ENCODE measurements around the gene ATP5PB. TPM values are rescaled to one million over a fixed set of nuclear protein-coding genes. Genes with fewer than 3 reads are reported as not detected.

The ATP5PB gene
- total RNA-seq (2014; rRNA removed; shearing (Covaris generic)) = 587 and 663 TPM in 2 replicates
- polyA plus RNA-seq (2015; cell fraction: cytosol; rRNA removed) = 278 and 436 TPM in 2 replicates
- polyA plus RNA-seq (2015; cell fraction: nucleus; rRNA removed) = 282 and 297 TPM in 2 replicates

DNA sequence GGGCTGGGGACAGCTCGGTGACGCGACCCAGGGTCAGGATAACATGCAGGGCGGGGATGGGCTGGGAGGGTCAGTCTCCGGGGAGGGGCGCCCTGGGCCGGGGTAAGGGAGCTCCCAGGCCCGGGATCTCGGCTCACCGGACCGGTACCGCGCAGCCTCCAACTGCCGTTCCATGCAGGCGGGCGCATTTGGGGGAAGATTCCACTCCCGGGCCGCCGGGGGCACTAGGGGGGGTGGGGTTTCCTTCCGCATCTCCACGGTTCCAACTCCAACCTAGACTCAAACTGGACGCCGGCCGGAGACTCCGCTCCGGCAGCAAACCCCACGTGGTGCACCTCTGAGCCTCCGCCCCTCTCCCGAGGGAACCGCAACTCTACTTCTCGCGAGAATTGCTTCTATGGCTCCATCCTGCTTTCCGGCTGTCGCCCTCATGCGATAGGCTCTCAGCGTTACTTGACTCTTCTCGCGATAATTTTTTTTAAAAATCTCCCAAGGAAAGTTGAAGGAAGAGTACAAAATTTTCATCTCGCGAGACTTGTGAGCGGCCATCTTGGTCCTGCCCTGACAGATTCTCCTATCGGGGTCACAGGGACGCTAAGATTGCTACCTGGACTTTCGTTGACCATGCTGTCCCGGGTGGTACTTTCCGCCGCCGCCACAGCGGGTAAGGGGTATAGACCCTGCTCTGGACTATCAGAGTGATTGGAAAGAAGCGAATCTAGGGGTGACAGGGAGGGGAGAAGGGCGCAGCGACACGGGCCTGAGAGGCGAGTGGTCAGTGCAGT lies at the start of gene ATP5PB, which contains the start of gene WDR77:
Gene ATP5PB, plus strand, starts transcription at position 547 of the 785 bp plus-strand sequence. Its CDS starts 78 bp downstream, at position 625.
Gene WDR77, minus strand, starts transcription at position 339 of the 785 bp plus-strand sequence. Its CDS starts 87 bp downstream, at position 252.
- DNase-seq (ENCODE audit: low read depth) = peak; percentile 98

DNA sequence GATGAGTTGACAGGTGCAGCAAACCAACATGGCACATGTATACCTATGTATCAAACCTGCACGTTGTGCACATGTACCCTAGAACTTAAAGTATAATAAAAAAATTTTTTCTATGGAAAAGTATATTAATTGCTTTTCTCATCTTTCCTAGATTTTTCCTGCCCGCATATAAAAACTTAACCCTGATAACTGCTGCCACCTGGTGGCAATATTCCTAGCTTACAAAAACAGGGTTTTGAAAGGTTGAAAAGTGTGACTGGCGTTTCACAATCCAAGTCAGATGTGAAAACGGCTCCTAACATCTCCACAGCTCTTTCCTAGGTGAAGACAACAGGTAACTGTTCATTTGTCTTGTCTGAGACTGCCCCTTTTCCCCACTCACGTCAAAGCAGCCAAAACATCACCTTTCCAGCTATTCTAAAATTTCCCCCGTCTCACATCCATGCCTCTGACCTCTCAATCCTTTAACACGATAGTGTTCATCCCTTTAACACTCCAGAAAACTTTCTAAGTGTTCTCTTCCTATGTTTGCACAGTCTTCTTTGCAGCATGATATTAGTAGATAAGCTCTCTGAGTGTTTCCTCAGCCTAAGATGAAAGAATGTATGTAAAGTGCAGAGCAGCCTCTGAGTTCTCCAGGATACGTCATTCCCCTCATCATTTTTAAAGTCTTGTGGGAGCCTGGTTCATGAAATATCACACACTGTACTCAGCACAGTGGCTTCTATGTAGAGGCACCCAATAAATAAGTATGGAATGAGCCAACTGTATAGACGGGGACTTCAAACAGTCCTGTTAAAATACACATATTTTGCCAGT lies 49.3 kb upstream of the ATP5PB start:
- DNase-seq (ENCODE audit: low read depth) = peak; percentile 38

- no peak for DNase-seq (ENCODE audit: low read depth)
Measured at GRCh38 chr1:111402083-111402482, 47.2 kb upstream of the ATP5PB start.

DNA sequence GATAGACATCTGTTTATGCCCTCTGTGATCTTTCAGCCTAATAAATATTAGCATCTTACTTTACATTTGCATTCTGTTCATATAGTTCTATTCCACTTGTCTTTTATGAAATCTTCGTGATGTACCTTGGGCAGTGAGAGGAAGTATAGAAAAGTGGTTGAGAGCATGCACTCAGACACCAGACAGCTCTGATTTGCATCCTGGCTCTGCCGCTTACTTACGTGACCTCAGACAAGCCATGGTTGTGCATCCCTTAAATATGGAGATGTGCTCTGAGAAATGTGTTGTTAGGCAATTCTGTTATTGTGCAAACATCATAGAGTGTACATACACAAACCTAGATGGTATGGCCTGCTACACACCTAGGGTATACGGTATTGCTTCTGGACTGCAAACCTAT lies 44.7 kb upstream of the ATP5PB start:
- no peak for DNase-seq (ENCODE audit: low read depth)

DNA sequence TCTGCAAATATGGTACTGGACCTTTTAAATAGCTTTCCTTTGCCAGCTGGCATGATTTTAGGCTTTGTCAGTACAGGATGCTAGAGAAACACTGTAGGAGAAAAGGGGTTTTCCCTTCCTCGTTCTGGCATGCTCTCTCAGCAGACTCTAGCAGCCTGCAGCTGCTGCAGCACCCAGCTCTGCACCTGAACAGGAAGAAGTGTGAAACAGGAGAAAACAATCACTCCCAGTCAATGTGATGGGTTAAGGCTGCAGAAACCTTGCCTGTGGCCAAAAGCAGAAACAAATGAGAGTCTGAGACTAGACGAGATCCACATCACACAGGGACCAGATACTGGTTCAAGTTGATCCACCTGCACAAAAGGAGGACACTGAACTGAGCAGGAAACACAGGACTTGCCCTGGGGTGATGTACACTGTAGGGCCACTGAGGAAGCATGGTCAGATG lies 42.9 kb upstream of the ATP5PB start:
- DNase-seq (ENCODE audit: low read depth) = no peak

DNA sequence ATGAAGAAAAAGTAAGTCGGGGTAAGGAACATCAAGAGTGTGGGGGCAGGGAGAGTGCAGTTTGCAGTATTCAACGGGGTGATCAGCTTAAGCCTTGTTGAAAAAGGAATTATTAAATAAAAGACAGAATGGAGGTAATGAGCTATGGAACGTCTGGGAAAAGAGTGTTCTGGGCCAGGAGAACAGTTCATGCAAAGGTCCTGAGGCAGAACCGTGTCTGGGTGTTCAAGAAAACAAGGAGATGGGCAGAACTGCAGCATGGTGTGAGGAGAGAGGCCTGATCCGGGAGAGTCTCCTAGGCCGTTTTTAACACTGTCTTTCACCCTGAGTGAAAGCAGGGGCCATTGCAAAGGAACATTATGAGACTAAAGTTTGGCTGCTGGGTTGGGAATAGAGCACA lies 42.0 kb upstream of the ATP5PB start:
- DNase-seq (ENCODE audit: low read depth) = no peak

GRCh38 chr1:111412839-111413238 lies 36.4 kb upstream of the ATP5PB start:
- no peak for DNase-seq (ENCODE audit: low read depth)

DNA sequence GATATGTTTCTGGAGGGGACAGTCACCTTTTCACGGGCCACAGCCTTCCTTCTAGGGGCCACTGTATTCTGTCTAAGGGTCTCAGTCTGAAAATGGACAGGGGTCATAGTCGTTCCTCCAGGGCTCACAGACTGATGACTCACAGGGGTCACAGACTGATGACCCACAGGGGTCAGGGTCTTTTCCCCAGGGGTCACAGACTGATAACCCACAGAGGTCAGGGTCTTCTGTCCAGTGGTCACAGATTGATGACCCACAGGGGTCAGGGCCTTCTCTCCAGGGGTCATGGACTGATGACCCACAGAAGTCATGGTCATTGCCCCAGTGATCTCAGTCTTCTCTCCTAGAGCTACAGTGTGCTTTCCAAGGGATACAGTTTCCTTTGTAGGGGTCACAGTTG lies 34.5 kb upstream of the ATP5PB start:
- DNase-seq (ENCODE audit: low read depth) = no peak

GRCh38 chr1:111415461-111415860 lies 33.8 kb upstream of the ATP5PB start:
- no peak for DNase-seq (ENCODE audit: low read depth)

DNA sequence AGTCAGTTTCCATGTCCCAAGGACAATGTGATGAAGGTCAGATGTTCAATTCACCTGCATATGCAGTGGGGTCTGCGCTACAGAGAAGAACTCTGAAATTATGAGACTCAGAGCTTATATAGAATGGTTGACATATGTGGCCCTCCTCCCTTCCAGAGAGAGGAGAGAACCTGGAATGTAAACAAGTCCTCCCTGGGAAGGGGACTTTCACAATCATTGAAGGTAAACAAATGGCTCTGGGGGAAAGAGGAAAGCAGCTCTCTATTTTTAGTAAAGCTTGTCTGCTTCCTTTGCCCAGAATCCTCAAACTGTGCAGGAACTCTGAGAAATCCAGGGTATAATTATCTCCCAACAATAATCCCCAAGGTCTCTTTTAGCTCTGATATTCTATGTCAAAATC lies 31.5 kb upstream of the ATP5PB start:
- no peak for DNase-seq (ENCODE audit: low read depth)

DNA sequence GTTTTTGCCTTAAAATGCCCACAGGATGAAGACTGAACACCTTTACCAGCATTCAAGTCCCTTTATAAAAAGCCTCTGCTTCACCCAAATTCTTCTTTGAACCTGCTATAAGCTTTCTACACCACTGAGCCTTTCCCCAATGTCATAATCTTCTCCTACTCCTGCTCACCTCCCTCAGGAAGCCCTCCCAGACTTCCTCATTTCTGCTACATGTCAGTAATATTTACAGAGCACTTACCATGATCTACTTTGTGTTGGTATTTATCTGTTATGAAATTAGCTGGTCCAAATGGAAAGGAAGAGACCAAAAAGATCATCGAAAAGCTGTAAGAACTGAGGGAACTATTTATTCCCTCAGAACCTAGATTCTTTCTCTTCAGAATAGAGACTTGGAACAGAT lies 30.2 kb upstream of the ATP5PB start:
- no peak for DNase-seq (ENCODE audit: low read depth)

- no peak for DNase-seq (ENCODE audit: low read depth)
Measured at GRCh38 chr1:111420377-111420776, 28.9 kb upstream of the ATP5PB start.

GRCh38 chr1:111422546-111423391 lies 26.5 kb upstream of the ATP5PB start:
- DNase-seq (ENCODE audit: low read depth) = peak; percentile 48

GRCh38 chr1:111424281-111424680 lies 25.0 kb upstream of the ATP5PB start:
- DNase-seq (ENCODE audit: low read depth) = no peak

GRCh38 chr1:111436726-111437125 lies 12.5 kb upstream of the ATP5PB start:
- no peak for DNase-seq (ENCODE audit: low read depth)

- no peak for DNase-seq (ENCODE audit: low read depth)
Measured at GRCh38 chr1:111439461-111440351, 9.6 kb upstream of the ATP5PB start.

DNA sequence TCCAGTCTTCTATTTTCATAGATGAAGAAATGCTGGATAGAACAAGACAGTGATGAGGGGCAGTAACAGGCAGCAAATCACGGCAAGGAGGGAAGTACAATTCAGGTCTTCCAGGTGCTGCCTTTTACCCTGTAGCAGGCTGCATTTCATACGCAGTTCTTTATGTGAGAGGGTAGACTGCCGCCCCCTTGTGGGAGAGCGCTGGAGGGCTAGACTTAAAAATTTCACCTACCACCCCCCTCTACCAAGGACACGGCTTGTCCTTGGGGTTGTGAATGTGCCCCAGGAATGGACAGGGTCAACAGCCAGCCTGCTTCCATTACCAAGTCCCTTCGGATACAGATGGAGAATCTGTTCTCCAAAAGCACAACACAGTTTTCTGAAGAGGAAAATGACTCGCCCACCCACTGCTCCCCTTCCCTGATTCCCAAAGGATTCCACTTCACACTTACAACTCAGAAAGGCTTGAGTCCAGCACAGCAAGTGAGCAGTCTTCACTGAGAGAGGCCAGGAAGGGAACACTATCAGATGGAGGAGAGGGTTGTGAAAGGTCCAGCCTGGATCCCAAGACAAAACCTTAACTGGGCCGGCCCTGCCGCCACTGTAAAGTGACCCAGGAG lies 7.6 kb upstream of the ATP5PB start:
- peak; percentile 39 for DNase-seq (ENCODE audit: low read depth)

DNA sequence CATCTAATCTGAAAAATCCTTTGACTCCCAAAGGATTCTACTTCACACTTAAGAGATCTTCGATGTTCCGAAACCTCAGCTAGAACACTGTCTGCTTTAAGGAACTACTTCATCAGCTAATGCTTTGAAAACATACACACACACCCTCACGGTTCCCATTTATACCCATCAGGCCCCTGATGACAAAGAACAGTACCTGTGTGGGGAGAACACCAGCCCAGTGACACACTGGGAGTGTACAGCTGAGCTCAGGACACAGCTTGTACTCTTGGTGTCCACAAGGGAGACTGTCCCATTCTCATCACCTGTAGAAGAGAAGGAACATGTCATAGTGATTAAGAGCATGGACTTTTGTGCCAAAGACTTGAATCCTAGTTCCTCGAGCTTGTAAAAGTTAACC lies 6.8 kb upstream of the ATP5PB start:
- DNase-seq (ENCODE audit: low read depth) = no peak

DNA sequence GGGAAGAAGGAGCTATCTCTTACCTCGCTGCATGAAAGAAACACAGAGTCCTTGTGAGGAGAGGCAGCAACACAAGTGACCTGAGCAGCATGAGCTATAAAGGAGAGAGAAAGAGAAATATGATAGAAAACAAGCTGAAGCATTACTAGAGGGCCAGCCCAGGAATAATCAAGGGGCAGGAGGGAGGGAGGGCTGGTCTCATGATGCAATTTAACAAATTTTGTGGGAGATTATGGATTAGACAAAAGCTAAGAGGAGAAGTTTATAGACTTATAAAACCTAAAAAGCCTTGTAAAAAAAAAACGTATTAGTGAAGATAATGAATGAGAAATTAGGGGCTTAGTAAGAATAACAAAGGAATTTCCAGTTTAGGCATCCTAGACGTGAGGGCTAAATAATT lies 5.2 kb upstream of the ATP5PB start:
- DNase-seq (ENCODE audit: low read depth) = no peak

GRCh38 chr1:111446546-111446945 lies 2.7 kb upstream of the ATP5PB start:
- DNase-seq (ENCODE audit: low read depth) = no peak
